ENCODE data around the gene PIWIL1. TPM values are rescaled to one million over a fixed set of nuclear protein-coding genes. Genes with fewer than 3 reads are reported as not detected.

The PIWIL1 gene
- polyA plus RNA-seq, 2 of the 4 experiments (the other 2 are of a cell fraction) = not detected

- no peak for ATAC-seq
Observed at GRCh38 chr12:130375296-130376287, 37.9 kb downstream of the PIWIL1 start.

GRCh38 chr12:130382818-130383217 lies 45.1 kb downstream of the PIWIL1 start:
- TF ChIP-seq JUNB (IDR thresholded peaks at IDR 0.05) = no peak
- no peak for TF ChIP-seq JUN (IDR thresholded peaks at IDR 0.05)
- TF ChIP-seq BCL3 (IDR thresholded peaks at IDR 0.05) = no peak
- TF ChIP-seq ZFP36 (IDR thresholded peaks at IDR 0.05; ENCODE audit: borderline replicate concordance, partially characterized antibody) = no peak
- TF ChIP-seq RFX5 (IDR thresholded peaks at IDR 0.05) = no peak
- CTCF ChIA-PET = no interaction called here
- Histone ChIP-seq H3K4me3 (no peak overlapping the region), H3K4me1 (no peaks in the 10 kb centered on the region), H3K9me3 (no peaks in the 10 kb centered on the region), H3K27ac (no peak overlapping the region), H3K4me2 (no peak overlapping the region)
- ATAC-seq = no peak
- POLR2A ChIA-PET = no interaction called here
- no peak for FAIRE-seq
- DNase-seq (ENCODE audit: low read depth in 1 of 2, low spot score in 1 of 2) = no peak
- 5% methylated on average over 2 of the region's 2 CpGs for WGBS (ENCODE audit: missing lambda C conversion rate)

More at GRCh38 chr12:130375296-130376287, 37.9 kb downstream of the PIWIL1 start:
- WGBS (ENCODE audit: missing lambda C conversion rate) = 33% methylated on average over 13 of the region's 13 CpGs
- Histone ChIP-seq H3K27ac (no peak overlapping the region), H3K9me3 (no peaks in the 10 kb centered on the region), H3K4me2 (no peak overlapping the region), H3K4me3 (no peak overlapping the region), H3K4me1 (no peaks in the 10 kb centered on the region)
- ChIA-PET CTCF (no interaction called here), POLR2A (no interaction called here)
- FAIRE-seq = no peak
- no peak for DNase-seq (ENCODE audit: low read depth in 1 of 2, low spot score in 1 of 2)
- TF ChIP-seq KDM5A (IDR thresholded peaks at IDR 0.05) (no peak), CBX8 (IDR thresholded peaks at IDR 0.05) (no peak), ZFP36 (IDR thresholded peaks at IDR 0.05; ENCODE audit: borderline replicate concordance, partially characterized antibody) (no peak), E2F6 (IDR thresholded peaks at IDR 0.05; ENCODE audit: borderline replicate concordance, low read depth) (no peak), ZC3H11A (IDR thresholded peaks at IDR 0.05) (no peak), HOXB5 (CRISPR knock-in tag; IDR thresholded peaks at IDR 0.05) (no peak), ZSCAN20 (CRISPR knock-in tag; IDR thresholded peaks at IDR 0.05) (no peak), CHD2 (IDR thresholded peaks at IDR 0.05; ENCODE audit: low read length, partially characterized antibody) (no peak), HOXA7 (CRISPR knock-in tag; IDR thresholded peaks at IDR 0.05) (no peak), PHF8 (IDR thresholded peaks at IDR 0.05; ENCODE audit: borderline replicate concordance, low read depth) (no peak), POLR2AphosphoS2 (conservative IDR thresholded peaks at IDR 0.05; ENCODE audit: low read length) (no peak)

- no peak for FAIRE-seq
- H3K4me2 ChIP-seq = no peak overlapping the region
- ChIA-PET CTCF (interaction anchor here (2.0 kb wide), 1 partner anchor 9 kb away, joined by 5 read pairs; no protein-coding TSS in a partner anchor), POLR2A (no interaction called here)
- H3K9me3 ChIP-seq = no peaks in the 10 kb centered on the region
- WGBS (ENCODE audit: missing lambda C conversion rate) = 7% methylated on average over 3 of the region's 3 CpGs
- ATAC-seq = no peak
- no peaks in the 10 kb centered on the region for H3K4me1 ChIP-seq
- DNase-seq (ENCODE audit: low read depth in 1 of 2, low spot score in 1 of 2) = no peak
- H3K27ac ChIP-seq = no peak overlapping the region
- no peak overlapping the region for H3K4me3 ChIP-seq
- TF ChIP-seq HES2 (IDR thresholded peaks at IDR 0.05) (no peak), GATA3 (IDR thresholded peaks at IDR 0.05; ENCODE audit: borderline replicate concordance) (no peak)
Observed at GRCh38 chr12:130384234-130384633, 46.5 kb downstream of the PIWIL1 start.

- ChIA-PET POLR2A (no interaction called here), CTCF (interaction anchor here (2.0 kb wide), 1 partner anchor 8 kb away, joined by 5 read pairs; no protein-coding TSS in a partner anchor)
- FAIRE-seq (no peak), ATAC-seq (no peak), DNase-seq (ENCODE audit: low read depth in 1 of 2, low spot score in 1 of 2) (no peak)
- no peaks in the 10 kb centered on the region for H3K4me1 ChIP-seq
- 23% methylated on average over 4 of the region's 4 CpGs for WGBS (ENCODE audit: missing lambda C conversion rate)
- no peak overlapping the region for H3K4me3 ChIP-seq
- no peak overlapping the region for H3K4me2 ChIP-seq
- no peak overlapping the region for H3K27ac ChIP-seq
- H3K9me3 ChIP-seq = no peaks in the 10 kb centered on the region
- TF ChIP-seq HEYL (CRISPR knock-in tag; IDR thresholded peaks at IDR 0.05) (no peak), CHD2 (IDR thresholded peaks at IDR 0.05; ENCODE audit: low read length, partially characterized antibody) (no peak), ZFP36 (IDR thresholded peaks at IDR 0.05; ENCODE audit: borderline replicate concordance, partially characterized antibody) (no peak), HOXA7 (CRISPR knock-in tag; IDR thresholded peaks at IDR 0.05) (no peak), NPAS2 (CRISPR knock-in tag; IDR thresholded peaks at IDR 0.05; ENCODE audit: borderline replicate concordance) (no peak), NR3C1 (IDR thresholded peaks at IDR 0.05) (no peak), TFCP2L1 (CRISPR knock-in tag; IDR thresholded peaks at IDR 0.05) (no peak), MAX (IDR thresholded peaks at IDR 0.05) (no peak), E2F6 (IDR thresholded peaks at IDR 0.05; ENCODE audit: borderline replicate concordance, low read depth) (no peak), USF2 (IDR thresholded peaks at IDR 0.05) (no peak), BCL3 (IDR thresholded peaks at IDR 0.05) (no peak), NFE2L2 (conservative IDR thresholded peaks at IDR 0.05; ENCODE audit: low read length) (no peak)
Observed at GRCh38 chr12:130385193-130385592, 47.5 kb downstream of the PIWIL1 start.
